ACHN (cell line): ENCODE data around the gene UAP1L1.

ENCODE experiments used
- DNase-seq: peaks from one replicate; pipeline ENCODE4 v3.0.0-alpha.2; 2015
- in situ Hi-C: cut with HindIII; loops from 2 replicates; pipeline ENCODE4 v1.10.0; 2017; ENCODE audit warnings: low sequenced_read_pairs, low pct_ligation_motif_present, low pct_unique_long_range_greater_than_20kb

Gene UAP1L1

GRCh38 chr9:137107312-137107921 lies 30.1 kb downstream of the UAP1L1 start:
- DNase-seq: no peak
- in situ Hi-C loops: no loop called here

- no peak for DNase-seq
- in situ Hi-C loops: no loop called here
Observed at GRCh38 chr9:137107982-137108381, 30.7 kb downstream of the UAP1L1 start.

- in situ Hi-C loops: no loop called here
- DNase-seq: no peak
Observed at GRCh38 chr9:137108608-137109249, 31.4 kb downstream of the UAP1L1 start.

- DNase-seq: no peak
- in situ Hi-C loops: no loop called here
Observed at GRCh38 chr9:137109250-137110146, 32.2 kb downstream of the UAP1L1 start.

- in situ Hi-C loops: no loop called here
- DNase-seq: no peak
Observed at GRCh38 chr9:137110147-137110910, 33.0 kb downstream of the UAP1L1 start.

GRCh38 chr9:137110911-137111787 lies 33.8 kb downstream of the UAP1L1 start:
- in situ Hi-C loops: no loop called here
- DNase-seq: no peak

- DNase-seq: no peak
- in situ Hi-C loops: no loop called here
Observed at GRCh38 chr9:137111788-137112563, 34.7 kb downstream of the UAP1L1 start.

- in situ Hi-C loops: no loop called here
Observed at GRCh38 chr9:137112564-137113384, 35.5 kb downstream of the UAP1L1 start.

GRCh38 chr9:137113385-137114159 lies 36.3 kb downstream of the UAP1L1 start:
- DNase-seq: no peak
- in situ Hi-C loops: no loop called here

More at GRCh38 chr9:137112564-137113384, 35.5 kb downstream of the UAP1L1 start:
- no peak for DNase-seq

- in situ Hi-C loops: no loop called here
- no peak for DNase-seq
Observed at GRCh38 chr9:137114220-137114612, 36.9 kb downstream of the UAP1L1 start.

- in situ Hi-C loops: no loop called here
- DNase-seq: peak; percentile 49
Observed at GRCh38 chr9:137114613-137115393, 37.5 kb downstream of the UAP1L1 start, which contains the start of gene DPP7. DPP7 (minus strand) TSS chr9:137114733; CDS start chr9:137114713, 20 bp downstream.

GRCh38 chr9:137115394-137116026 lies 38.2 kb downstream of the UAP1L1 start:
- in situ Hi-C loops: no loop called here
- DNase-seq: no peak

GRCh38 chr9:137116027-137116507 lies 38.8 kb downstream of the UAP1L1 start:
- in situ Hi-C loops: no loop called here
- no peak for DNase-seq

- no peak for DNase-seq
- in situ Hi-C loops: no loop called here
Observed at GRCh38 chr9:137116728-137117127, 39.4 kb downstream of the UAP1L1 start.
